HG02610 (cell line): ENCODE data around the gene RNF17.
"Not testable (repeated sequence)": the region's sequence is repeated elsewhere in the genome, so short reads cannot be mapped to it uniquely, and the experiment has no call there.

Experiments
- ATAC-seq: cut with Tn5 transposase; IDR thresholded peaks from one replicate; pipeline ENCODE4 v1.9.1; 2021; ENCODE audit warnings: mild to moderate bottlenecking, moderate library complexity; ENCODE audit not compliant: unreplicated experiment

The RNF17 gene

GRCh38 chr13:24742294-24742693, 21.7 kb upstream of the RNF17 start:
- ATAC-seq: no peak

- ATAC-seq: no peak
Observed at GRCh38 chr13:24742977-24743376, 21.0 kb upstream of the RNF17 start.

- no peak for ATAC-seq
Observed at GRCh38 chr13:24744247-24744646, 19.7 kb upstream of the RNF17 start.

GRCh38 chr13:24745516-24745860, 18.5 kb upstream of the RNF17 start:
- no peak for ATAC-seq

GRCh38 chr13:24745861-24746617, 17.9 kb upstream of the RNF17 start:
- no peak for ATAC-seq

GRCh38 chr13:24746618-24747247, 17.2 kb upstream of the RNF17 start:
- ATAC-seq: no peak

GRCh38 chr13:24747248-24748060, 16.5 kb upstream of the RNF17 start:
- no peak for ATAC-seq

GRCh38 chr13:24748061-24748400, 15.9 kb upstream of the RNF17 start:
- ATAC-seq: no peak

- ATAC-seq: no peak
Observed at GRCh38 chr13:24759197-24759596, 4.8 kb upstream of the RNF17 start.

GRCh38 chr13:24764276-24764630, 284 bp downstream of the RNF17 start:
- no peak for ATAC-seq

- ATAC-seq: no peak
Observed at GRCh38 chr13:24777171-24777570, 13.2 kb downstream of the RNF17 start.

- ATAC-seq: no peak
Observed at GRCh38 chr13:24784319-24784718, 20.4 kb downstream of the RNF17 start.

GRCh38 chr13:24788538-24788937, 24.6 kb downstream of the RNF17 start:
- ATAC-seq: no peak

- ATAC-seq: no peak
Observed at GRCh38 chr13:24802074-24802473, 38.1 kb downstream of the RNF17 start.

GRCh38 chr13:24821207-24821606, 57.2 kb downstream of the RNF17 start:
- no peak for ATAC-seq

- peak; percentile 86 for ATAC-seq
Observed at GRCh38 chr13:24822640-24823039, 58.7 kb downstream of the RNF17 start.

- ATAC-seq: not testable (repeated sequence)
Observed at GRCh38 chr13:24823122-24823710, 59.2 kb downstream of the RNF17 start.

GRCh38 chr13:24827799-24828198, 63.8 kb downstream of the RNF17 start:
- no peak for ATAC-seq

GRCh38 chr13:24834902-24835510, 71.0 kb downstream of the RNF17 start:
- no peak for ATAC-seq

GRCh38 chr13:24837528-24837927, 73.6 kb downstream of the RNF17 start:
- not testable (repeated sequence) for ATAC-seq

- no peak for ATAC-seq
Observed at GRCh38 chr13:24842549-24843274, 78.7 kb downstream of the RNF17 start.
